Naive B cell (primary cell): ENCODE measurements around the gene SSH3. TPM values are rescaled to one million over a fixed set of nuclear protein-coding genes. Genes with fewer than 3 reads are reported as not detected.

Experiments
- ATAC-seq, 2 donors: fragments of 150-1000 bp; cut with Tn5 transposase; 2 replicates each; pipeline ENCODE4 v1.10.0; 2021; ENCODE audit warnings: low read depth in 2 of 2, mild to moderate bottlenecking in 2 of 2, moderate library complexity in 2 of 2
- DNase-seq: peaks from one replicate; pipeline ENCODE4 v3.0.0; 2022
- H3K27ac Mint-ChIP-seq, 6 donors: one replicate each; pipeline ENCODE4 v1.8.0; 2020 to 2022; ENCODE audit warnings: mild to moderate bottlenecking in 6 of 6, mixed read lengths in 6 of 6, moderate library complexity in 5 of 6, inconsistent platforms in 2 of 6
- H3K27me3 Mint-ChIP-seq, 3 donors: one replicate each; pipeline ENCODE4 v1.8.0; 2021 to 2022; ENCODE audit warnings: mixed read lengths in 3 of 3, mild to moderate bottlenecking in 1 of 3
- H3K36me3 Mint-ChIP-seq, 2 donors: one replicate each; pipeline ENCODE4 v1.8.0; 2020 to 2022; ENCODE audit warnings: mixed read lengths in 2 of 2, inconsistent platforms in 1 of 2, mild to moderate bottlenecking in 1 of 2
- H3K4me1 Mint-ChIP-seq, 3 donors: one replicate each; pipeline ENCODE4 v1.8.0; 2020 to 2022; ENCODE audit warnings: mixed read lengths in 3 of 3, inconsistent platforms in 1 of 3, mild to moderate bottlenecking in 1 of 3, moderate library complexity in 1 of 3
- H3K4me3 Mint-ChIP-seq, 8 donors: one replicate each; pipeline ENCODE4 v1.8.0; 2020 to 2022; ENCODE audit warnings: mild to moderate bottlenecking in 8 of 8, mixed read lengths in 8 of 8, moderate library complexity in 8 of 8, inconsistent platforms in 2 of 8
- H3K9me3 Mint-ChIP-seq, 7 donors: one replicate each; pipeline ENCODE4 v1.8.0; 2020 to 2022; ENCODE audit warnings: mixed read lengths in 7 of 7, mild to moderate bottlenecking in 5 of 7, inconsistent platforms in 2 of 7, moderate library complexity in 1 of 7
- polyA plus RNA-seq, 6 donors: library from polyadenylated mRNA; unstranded; fragments of 300-500 nt; fragmentation: Illumina TruSeq; gene quantifications; one replicate each; pipeline ENCODE4 v1.2.3, GENCODE V29; 2021; ENCODE audit warnings: low read depth in 6 of 6

Gene SSH3
- polyA plus RNA-seq, 6 donors from 2014 or later = 0.18 TPM; not detected in 5

GRCh38 chr11:67278135-67278938, 25.0 kb upstream of the SSH3 start:
- no peaks in the 10 kb centered on the region for H3K27me3 Mint-ChIP-seq
- ATAC-seq (no peak), DNase-seq (no peak)
- H3K27ac Mint-ChIP-seq = peak overlapping the region; percentile 88 to 99 (median 93)
- no peaks in the 10 kb centered on the region for H3K9me3 Mint-ChIP-seq
- H3K4me3 Mint-ChIP-seq = peak overlapping the region; percentile 81 to 99 (median 86)
- peaks cover 0 to 13% of the 10 kb centered on the region in 2 donors for H3K36me3 Mint-ChIP-seq
- H3K4me1 Mint-ChIP-seq = peaks cover 38 to 68% (median 65%) of the 10 kb centered on the region in 3 donors

DNA sequence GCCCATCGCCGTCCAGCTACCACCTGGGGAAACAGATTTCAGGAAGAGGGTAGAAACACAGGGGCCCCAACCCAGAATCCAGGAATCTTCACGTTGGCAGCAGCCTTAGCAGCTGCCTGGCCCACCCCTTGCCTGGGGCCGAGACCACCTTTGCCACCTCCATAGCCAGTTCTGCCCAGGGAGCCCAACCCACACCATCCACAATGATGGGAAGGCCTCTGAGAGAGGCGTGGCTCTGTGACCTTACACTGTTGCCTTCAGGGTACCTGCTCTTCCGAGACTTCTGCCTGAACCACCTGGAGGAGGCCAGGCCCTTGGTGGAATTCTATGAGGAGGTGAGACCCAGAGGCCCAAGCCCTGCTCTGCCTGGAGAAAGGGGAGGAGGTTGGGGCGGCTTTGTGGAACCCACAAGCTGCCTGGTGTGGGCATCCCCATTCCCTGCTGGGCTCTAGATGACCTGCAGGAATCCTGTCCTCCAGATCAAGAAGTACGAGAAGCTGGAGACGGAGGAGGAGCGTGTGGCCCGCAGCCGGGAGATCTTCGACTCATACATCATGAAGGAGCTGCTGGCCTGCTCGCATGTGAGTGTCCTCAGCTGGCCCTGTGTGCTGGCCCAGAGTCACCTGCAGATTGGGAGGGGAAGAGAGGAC, 24.3 kb upstream of the SSH3 start:
- DNase-seq = no peak
- Mint-ChIP-seq H3K36me3 (peaks cover 0 to 13% of the 10 kb centered on the region in 2 donors), H3K4me3 (peak overlapping the region in 7 of 8 donors; percentile 29 to 99 (median 61)), H3K27ac (peak overlapping the region; percentile 56 to 99 (median 91)), H3K27me3 (no peaks in the 10 kb centered on the region), H3K9me3 (no peaks in the 10 kb centered on the region), H3K4me1 (peaks cover 38 to 73% (median 60%) of the 10 kb centered on the region in 3 donors)
- no peak for ATAC-seq

DNA sequence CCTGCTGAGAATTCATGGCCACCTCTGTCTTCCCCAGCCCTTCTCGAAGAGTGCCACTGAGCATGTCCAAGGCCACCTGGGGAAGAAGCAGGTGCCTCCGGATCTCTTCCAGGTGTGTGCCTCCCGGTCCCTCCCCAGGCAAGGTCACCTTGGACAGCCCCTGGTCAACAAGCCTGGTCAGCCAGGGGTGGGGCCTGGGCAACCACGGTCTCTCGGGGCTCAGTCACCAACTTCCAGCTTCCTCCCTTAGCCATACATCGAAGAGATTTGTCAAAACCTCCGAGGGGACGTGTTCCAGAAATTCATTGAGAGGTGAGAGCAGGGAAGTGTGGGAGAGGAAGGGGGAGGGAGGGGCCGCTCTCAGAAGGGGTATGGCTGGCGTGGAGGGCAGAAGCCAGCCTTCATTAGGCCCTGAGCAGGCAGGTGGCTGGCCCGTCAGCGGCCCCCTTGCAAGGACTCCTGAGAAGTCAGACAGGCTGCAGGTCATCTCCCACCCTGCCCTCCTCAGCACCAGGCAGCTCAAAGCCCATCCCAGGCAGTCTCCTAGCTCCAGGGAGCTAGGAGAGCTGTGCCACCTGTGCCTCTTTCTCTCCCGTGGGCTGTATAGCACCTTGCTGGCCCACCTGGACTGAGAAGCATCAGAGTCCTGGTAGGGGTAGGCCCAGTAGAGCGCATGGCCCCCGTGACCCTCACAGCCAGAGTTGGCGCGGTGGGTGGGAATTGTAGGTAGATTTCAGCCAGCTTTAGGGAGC, 23.6 kb upstream of the SSH3 start:
- Mint-ChIP-seq H3K9me3 (no peaks in the 10 kb centered on the region), H3K27ac (peak overlapping the region in 5 of 6 donors; percentile 56 to 99 (median 91)), H3K4me1 (peaks cover 34 to 68% (median 53%) of the 10 kb centered on the region in 3 donors), H3K27me3 (no peaks in the 10 kb centered on the region), H3K4me3 (peak overlapping the region in 6 of 8 donors; percentile 3 to 99 (median 44)), H3K36me3 (peaks cover 0 to 13% of the 10 kb centered on the region in 2 donors)
- no peak for DNase-seq
- ATAC-seq = no peak

- DNase-seq (no peak), ATAC-seq (no peak)
- no peaks in the 10 kb centered on the region for H3K9me3 Mint-ChIP-seq
- H3K36me3 Mint-ChIP-seq = peaks cover 0 to 13% of the 10 kb centered on the region in 2 donors
- peak overlapping the region in 3 of 6 donors; percentile 84 to 99 (median 91) for H3K27ac Mint-ChIP-seq
- peaks cover 32 to 62% (median 47%) of the 10 kb centered on the region in 3 donors for H3K4me1 Mint-ChIP-seq
- H3K27me3 Mint-ChIP-seq = no peaks in the 10 kb centered on the region
- peak overlapping the region in 2 of 8 donors; percentile 3 to 56 for H3K4me3 Mint-ChIP-seq
Observed at GRCh38 chr11:67280341-67280787, 23.0 kb upstream of the SSH3 start.

- peaks cover 0 to 13% of the 10 kb centered on the region in 2 donors for H3K36me3 Mint-ChIP-seq
- H3K4me3 Mint-ChIP-seq = no peak overlapping the region
- peak overlapping the region in 4 of 6 donors; percentile 47 to 99 (median 88) for H3K27ac Mint-ChIP-seq
- DNase-seq (no peak), ATAC-seq (no peak)
- no peaks in the 10 kb centered on the region for H3K27me3 Mint-ChIP-seq
- H3K4me1 Mint-ChIP-seq = peaks cover 26 to 56% (median 41%) of the 10 kb centered on the region in 3 donors
- no peaks in the 10 kb centered on the region for H3K9me3 Mint-ChIP-seq
Observed at GRCh38 chr11:67280788-67281551, 22.4 kb upstream of the SSH3 start.

DNA sequence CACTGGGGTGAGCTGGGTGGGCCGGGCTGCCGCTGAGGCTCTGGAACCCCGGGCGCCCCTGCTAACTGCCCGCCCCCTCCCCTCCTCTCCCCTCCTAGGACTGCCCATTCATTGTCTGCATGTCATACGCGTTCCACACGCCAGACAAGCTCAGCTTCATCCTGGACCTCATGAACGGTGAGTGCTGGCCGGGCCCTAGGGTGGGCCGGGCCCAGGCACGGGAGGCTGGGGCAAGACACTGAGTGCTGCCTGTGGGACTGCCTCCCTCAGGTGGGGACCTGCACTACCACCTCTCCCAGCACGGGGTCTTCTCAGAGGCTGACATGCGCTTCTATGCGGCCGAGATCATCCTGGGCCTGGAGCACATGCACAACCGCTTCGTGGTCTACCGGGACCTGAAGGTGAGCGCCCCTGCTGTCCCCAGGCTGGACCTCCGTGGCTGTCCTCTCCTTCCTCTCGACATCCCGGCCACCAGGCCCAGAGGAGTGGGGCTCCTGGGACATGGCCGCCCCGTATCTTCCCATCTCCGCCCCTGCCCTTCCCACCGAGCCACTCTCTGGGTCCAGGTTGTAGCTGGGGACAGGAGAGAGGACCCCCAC, 21.7 kb upstream of the SSH3 start:
- Mint-ChIP-seq H3K27ac (peak overlapping the region in 2 of 6 donors; percentile 70 to 78), H3K9me3 (no peaks in the 10 kb centered on the region), H3K4me3 (peak overlapping the region in 3 of 8 donors; percentile 19 to 72 (median 29)), H3K36me3 (peaks cover 0 to 13% of the 10 kb centered on the region in 2 donors), H3K27me3 (no peaks in the 10 kb centered on the region), H3K4me1 (peaks cover 23 to 54% (median 38%) of the 10 kb centered on the region in 3 donors)
- DNase-seq = no peak
- no peak for ATAC-seq

- peak overlapping the region in 2 of 6 donors; percentile 47 to 70 for H3K27ac Mint-ChIP-seq
- ATAC-seq (no peak), DNase-seq (no peak)
- no peaks in the 10 kb centered on the region for H3K9me3 Mint-ChIP-seq
- peak overlapping the region in 2 of 8 donors; percentile 25 to 72 for H3K4me3 Mint-ChIP-seq
- H3K27me3 Mint-ChIP-seq = no peaks in the 10 kb centered on the region
- peaks cover 27 to 54% (median 38%) of the 10 kb centered on the region in 3 donors for H3K4me1 Mint-ChIP-seq
- H3K36me3 Mint-ChIP-seq = peaks cover 0 to 16% of the 10 kb centered on the region in 2 donors
Observed at GRCh38 chr11:67282155-67282875, 21.0 kb upstream of the SSH3 start.

DNA sequence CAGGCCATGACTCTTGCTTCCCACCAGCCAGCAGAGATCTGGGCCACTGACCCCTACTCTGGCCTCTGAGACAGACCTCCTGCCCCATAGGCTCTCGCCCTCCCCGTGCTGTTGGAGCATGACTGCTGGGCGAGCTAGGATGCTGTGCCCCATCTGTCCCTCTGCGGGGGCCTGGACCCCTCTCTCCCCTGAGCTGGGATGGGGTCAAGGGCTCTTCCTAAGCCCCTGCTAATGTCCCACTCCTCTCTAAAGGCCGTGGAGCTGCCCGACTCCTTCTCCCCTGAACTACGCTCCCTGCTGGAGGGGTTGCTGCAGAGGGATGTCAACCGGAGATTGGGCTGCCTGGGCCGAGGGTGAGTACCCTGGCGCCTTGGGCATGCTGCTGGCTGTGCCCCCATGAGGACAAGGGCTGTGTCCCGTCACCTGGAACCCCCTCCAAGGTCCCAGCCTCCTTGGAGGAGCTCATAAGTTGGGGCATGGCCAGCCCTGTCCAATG, 20.4 kb upstream of the SSH3 start:
- no peak for ATAC-seq
- Mint-ChIP-seq H3K4me1 (peaks cover 28 to 54% (median 38%) of the 10 kb centered on the region in 3 donors), H3K27ac (peak overlapping the region in 1 of 6 donors; percentile 70), H3K27me3 (no peaks in the 10 kb centered on the region), H3K4me3 (no peak overlapping the region), H3K9me3 (no peaks in the 10 kb centered on the region), H3K36me3 (peaks cover 0 to 20% of the 10 kb centered on the region in 2 donors)
- no peak for DNase-seq

- Mint-ChIP-seq H3K27me3 (no peaks in the 10 kb centered on the region), H3K4me1 (peaks cover 30 to 55% (median 36%) of the 10 kb centered on the region in 3 donors), H3K9me3 (no peaks in the 10 kb centered on the region), H3K27ac (peak overlapping the region in 2 of 6 donors; percentile 70 to 73), H3K36me3 (peaks cover 0 to 20% of the 10 kb centered on the region in 2 donors), H3K4me3 (peak overlapping the region in 1 of 8 donors; percentile 33)
- DNase-seq (no peak), ATAC-seq (no peak)
Observed at GRCh38 chr11:67283481-67283963, 19.8 kb upstream of the SSH3 start.

GRCh38 chr11:67284811-67285540, 18.4 kb upstream of the SSH3 start:
- H3K4me1 Mint-ChIP-seq = peaks cover 31 to 44% (median 31%) of the 10 kb centered on the region in 3 donors
- H3K27ac Mint-ChIP-seq = peak overlapping the region in 3 of 6 donors; percentile 43 to 86 (median 86)
- no peaks in the 10 kb centered on the region for H3K9me3 Mint-ChIP-seq
- no peaks in the 10 kb centered on the region for H3K27me3 Mint-ChIP-seq
- H3K4me3 Mint-ChIP-seq = peak overlapping the region in 2 of 8 donors; percentile 6 to 47
- no peak for DNase-seq
- H3K36me3 Mint-ChIP-seq = peaks cover 0 to 10% of the 10 kb centered on the region in 2 donors
- ATAC-seq = no peak
